Measurements from ENCODE around the gene THSD8.
"Not testable (repeated sequence)": the region's sequence is repeated elsewhere in the genome, so short reads cannot be mapped to it uniquely, and the experiment has no call there.

The THSD8 gene

GRCh38 chr19:12815088-12815487 lies 13.2 kb downstream of the THSD8 start:
- no peaks in the 10 kb centered on the region for H3K9me3 ChIP-seq (replicated peaks; ENCODE audit: insufficient read depth, low read length)
- H3F3A ChIP-seq (ENCODE audit: insufficient read depth, low read length): no peaks in the 10 kb centered on the region
- H3K4me2 ChIP-seq (ENCODE audit: low read depth, low read length): no peak overlapping the region
- no peaks in the 10 kb centered on the region for H3K79me2 ChIP-seq (ENCODE audit: low read length)
- no peak overlapping the region for H2AFZ ChIP-seq (ENCODE audit: low read length)
- H3K27me3 ChIP-seq (replicated peaks; ENCODE audit: insufficient read depth, low read length): no peaks in the 10 kb centered on the region
- H3K9me2 ChIP-seq (replicated peaks; ENCODE audit: insufficient read depth, low read length): no peaks in the 10 kb centered on the region
- no peak overlapping the region for H3K4me3 ChIP-seq (ENCODE audit: low read length)
- H3K4me1 ChIP-seq (ENCODE audit: low read length): no peaks in the 10 kb centered on the region
- TF ChIP-seq EZH2phosphoT487 (IDR thresholded peaks at IDR 0.05; ENCODE audit: low read length) (no peak), CTCF (IDR thresholded peaks at IDR 0.05; ENCODE audit: low read length) (no peak), EZH2 (optimal IDR thresholded peaks at IDR 0.05; ENCODE audit: low read depth, low read length) (no peak)
- no peak overlapping the region for H3K27ac ChIP-seq (ENCODE audit: low read length)
- no peak overlapping the region for H3K9ac ChIP-seq (ENCODE audit: low read length)
- no peaks in the 10 kb centered on the region for H3K36me3 ChIP-seq (replicated peaks; ENCODE audit: insufficient read depth, low read length)
- no peak for DNase-seq
- no peaks in the 10 kb centered on the region for H4K20me1 ChIP-seq (ENCODE audit: insufficient read depth, low read length)

DNA sequence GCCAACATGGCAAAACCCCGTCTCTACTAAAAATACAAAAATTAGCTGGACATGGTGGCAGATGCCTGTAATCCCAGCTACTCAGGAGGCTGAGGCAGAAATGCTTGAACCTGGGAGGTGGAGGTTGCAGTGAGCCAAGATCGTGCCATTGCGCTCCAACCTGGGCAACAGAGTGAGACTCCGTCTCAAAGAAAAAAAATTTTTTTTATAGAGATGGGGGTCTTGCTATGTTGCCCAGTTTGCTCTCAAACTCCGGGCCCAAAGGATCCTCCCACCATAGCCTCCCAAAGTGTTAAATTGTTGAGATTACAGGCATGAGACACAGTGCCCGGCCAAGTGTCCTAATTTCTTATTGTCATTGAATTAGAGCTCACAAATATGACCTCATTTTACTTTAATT lies 15.3 kb downstream of the THSD8 start:
- H3K79me2 ChIP-seq (ENCODE audit: low read length); H2AFZ ChIP-seq (ENCODE audit: low read length); H3K4me3 ChIP-seq (ENCODE audit: low read length); H3F3A ChIP-seq (ENCODE audit: insufficient read depth, low read length); H3K27me3 ChIP-seq (replicated peaks; ENCODE audit: insufficient read depth, low read length); H3K36me3 ChIP-seq (replicated peaks; ENCODE audit: insufficient read depth, low read length); H4K20me1 ChIP-seq (ENCODE audit: insufficient read depth, low read length); H3K27ac ChIP-seq (ENCODE audit: low read length); H3K4me1 ChIP-seq (ENCODE audit: low read length); DNase-seq; H3K4me2 ChIP-seq (ENCODE audit: low read depth, low read length); H3K9me3 ChIP-seq (replicated peaks; ENCODE audit: insufficient read depth, low read length); H3K9me2 ChIP-seq (replicated peaks; ENCODE audit: insufficient read depth, low read length); H3K9ac ChIP-seq (ENCODE audit: low read length): not testable (repeated sequence)

GRCh38 chr19:12817810-12818209 lies 15.9 kb downstream of the THSD8 start:
- H3K79me2 ChIP-seq (ENCODE audit: low read length); H3K9me3 ChIP-seq (replicated peaks; ENCODE audit: insufficient read depth, low read length); H3K9ac ChIP-seq (ENCODE audit: low read length); H3K27me3 ChIP-seq (replicated peaks; ENCODE audit: insufficient read depth, low read length); H3K9me2 ChIP-seq (replicated peaks; ENCODE audit: insufficient read depth, low read length); H3K4me1 ChIP-seq (ENCODE audit: low read length); DNase-seq; H3K27ac ChIP-seq (ENCODE audit: low read length); H3K4me2 ChIP-seq (ENCODE audit: low read depth, low read length); H3F3A ChIP-seq (ENCODE audit: insufficient read depth, low read length); H2AFZ ChIP-seq (ENCODE audit: low read length); H4K20me1 ChIP-seq (ENCODE audit: insufficient read depth, low read length); H3K36me3 ChIP-seq (replicated peaks; ENCODE audit: insufficient read depth, low read length); H3K4me3 ChIP-seq (ENCODE audit: low read length): not testable (repeated sequence)

GRCh38 chr19:12821761-12822160 lies 19.9 kb downstream of the THSD8 start:
- no peaks in the 10 kb centered on the region for H3K79me2 ChIP-seq (ENCODE audit: low read length)
- no peak overlapping the region for H2AFZ ChIP-seq (ENCODE audit: low read length)
- no peak for TF ChIP-seq EZH2 (optimal IDR thresholded peaks at IDR 0.05; ENCODE audit: low read depth, low read length)
- TF ChIP-seq EZH2phosphoT487 (IDR thresholded peaks at IDR 0.05; ENCODE audit: low read length): no peak
- no peak for TF ChIP-seq CTCF (IDR thresholded peaks at IDR 0.05; ENCODE audit: low read length)
- H3K27ac ChIP-seq (ENCODE audit: low read length): no peak overlapping the region
- no peaks in the 10 kb centered on the region for H3K36me3 ChIP-seq (replicated peaks; ENCODE audit: insufficient read depth, low read length)
- no peak for DNase-seq
- no peak overlapping the region for H3K4me2 ChIP-seq (ENCODE audit: low read depth, low read length)
- no peaks in the 10 kb centered on the region for H4K20me1 ChIP-seq (ENCODE audit: insufficient read depth, low read length)
- no peaks in the 10 kb centered on the region for H3F3A ChIP-seq (ENCODE audit: insufficient read depth, low read length)
- peaks cover 16% of the 10 kb centered on the region for H3K27me3 ChIP-seq (replicated peaks; ENCODE audit: insufficient read depth, low read length)
- no peak overlapping the region for H3K9ac ChIP-seq (ENCODE audit: low read length)
- H3K4me1 ChIP-seq (ENCODE audit: low read length): no peaks in the 10 kb centered on the region
- no peaks in the 10 kb centered on the region for H3K9me3 ChIP-seq (replicated peaks; ENCODE audit: insufficient read depth, low read length)
- H3K9me2 ChIP-seq (replicated peaks; ENCODE audit: insufficient read depth, low read length): no peaks in the 10 kb centered on the region
- no peak overlapping the region for H3K4me3 ChIP-seq (ENCODE audit: low read length)
